G401.6 (cell line): ENCODE results near the gene ZNF503.

ENCODE experiments used
- FAIRE-seq: peaks from 2 replicates; lab custom pipeline; 2012; peaks lifted over from hg19 to GRCh38; lab: Jason Lieb, UNC

Gene ZNF503

GRCh38 chr10:75401569-75402485 lies at the start of gene ZNF503:
TSS of gene ZNF503 (minus strand) at chr10:75401764. CDS start at chr10:75401419, 345 bp downstream.
- FAIRE-seq: no peak

- FAIRE-seq: no peak
Observed at GRCh38 chr10:75450644-75451640, 49.4 kb upstream of the ZNF503 start.

- no peak for FAIRE-seq
Observed at GRCh38 chr10:75450075-75450445, 48.5 kb upstream of the ZNF503 start.

- no peak for FAIRE-seq
Observed at GRCh38 chr10:75449382-75450074, 48.0 kb upstream of the ZNF503 start.

- FAIRE-seq: no peak
Observed at GRCh38 chr10:75448166-75448565, 46.6 kb upstream of the ZNF503 start.

GRCh38 chr10:75446508-75446907 lies 44.9 kb upstream of the ZNF503 start:
- no peak for FAIRE-seq

GRCh38 chr10:75444781-75445386 lies 43.3 kb upstream of the ZNF503 start:
- no peak for FAIRE-seq

- FAIRE-seq: no peak
Observed at GRCh38 chr10:75443362-75443761, 41.8 kb upstream of the ZNF503 start.

- no peak for FAIRE-seq
Observed at GRCh38 chr10:75441682-75442081, 40.1 kb upstream of the ZNF503 start.

GRCh38 chr10:75441196-75441595 lies 39.6 kb upstream of the ZNF503 start:
- FAIRE-seq: no peak

GRCh38 chr10:75440271-75440793 lies 38.8 kb upstream of the ZNF503 start:
- no peak for FAIRE-seq

- FAIRE-seq: no peak
Observed at GRCh38 chr10:75439811-75440210, 38.2 kb upstream of the ZNF503 start.

GRCh38 chr10:75438275-75438674 lies 36.7 kb upstream of the ZNF503 start:
- FAIRE-seq: no peak

GRCh38 chr10:75437693-75438092 lies 36.1 kb upstream of the ZNF503 start:
- no peak for FAIRE-seq

GRCh38 chr10:75436896-75437295 lies 35.3 kb upstream of the ZNF503 start:
- no peak for FAIRE-seq

- no peak for FAIRE-seq
Observed at GRCh38 chr10:75435291-75435690, 33.7 kb upstream of the ZNF503 start.

- no peak for FAIRE-seq
Observed at GRCh38 chr10:75434291-75434690, 32.7 kb upstream of the ZNF503 start.

GRCh38 chr10:75433216-75433615 lies 31.7 kb upstream of the ZNF503 start:
- no peak for FAIRE-seq

- no peak for FAIRE-seq
Observed at GRCh38 chr10:75432763-75433162, 31.2 kb upstream of the ZNF503 start.

- FAIRE-seq: no peak
Observed at GRCh38 chr10:75432176-75432575, 30.6 kb upstream of the ZNF503 start.
